IMR-90 (cell line): ENCODE data around the gene ARHGAP45. TPM values are rescaled to one million over a fixed set of nuclear protein-coding genes. Genes with fewer than 3 reads are reported as not detected.

Source experiments
- ATAC-seq: fragments of 200-7000 bp; cut with Tn5 transposase; 2 replicates; pipeline ENCODE4 v1.9.1; 2020; ENCODE audit warnings: low read depth, mild to moderate bottlenecking, moderate library complexity
- BruUV-seq: library from RNA; stranded (reverse); fragments of 400-500 nt; replicated peaks from 2 replicates; lab custom pipeline; 2021; lab: Mats Ljungman, UMichigan
- CTCF ChIA-PET: fragments of 300-600 bp; formaldehyde crosslinking; extraction: SDS; loops from one replicate; lab custom pipeline; 2021; ENCODE audit warnings: antibody characterized with exemption; lab: Yijun Ruan, JAX
- POLR2A ChIA-PET: fragments of 300-600 bp; sonication (Branson Sonifier 250); formaldehyde crosslinking; loops from one replicate; lab custom pipeline; 2022; ENCODE audit warnings: antibody characterized with exemption; ENCODE audit not compliant: unreplicated experiment; lab: Charles Lee
- DNase-seq: peaks from one replicate; pipeline ENCODE4 v3.0.0; 2013
- H2AFZ ChIP-seq: replicated peaks from 2 replicates; pipeline ENCODE3; 2013; ENCODE audit warnings: low read length, mild to moderate bottlenecking; ENCODE audit not compliant: poor library complexity
- H2AK5ac ChIP-seq: 2 replicates; pipeline ENCODE4 v1.6.1; 2013; ENCODE audit warnings: low read depth, low read length, inconsistent platforms
- H2AK9ac ChIP-seq: replicated peaks from 2 replicates; pipeline ENCODE3; 2013; ENCODE audit warnings: mild to moderate bottlenecking, low read depth, low read length, moderate library complexity; ENCODE audit not compliant: poor library complexity
- H2BK120ac ChIP-seq: 2 replicates; pipeline ENCODE4 v1.6.1; 2013; ENCODE audit warnings: low read depth, low read length, inconsistent platforms
- H2BK15ac ChIP-seq: 3 replicates; pipeline ENCODE4 v1.6.1; 2013; ENCODE audit warnings: low read depth, low read length, inconsistent platforms
- H2BK20ac ChIP-seq: 2 replicates; pipeline ENCODE4 v1.6.1; 2013; ENCODE audit warnings: low read depth, mild to moderate bottlenecking, inconsistent platforms, low read length, moderate library complexity
- H2BK5ac ChIP-seq: 2 replicates; pipeline ENCODE4 v1.6.1; 2013; ENCODE audit warnings: mild to moderate bottlenecking, low read depth, low read length, inconsistent platforms; ENCODE audit not compliant: poor library complexity, severe bottlenecking
- H3K14ac ChIP-seq: replicated peaks from 2 replicates; pipeline ENCODE4 v1.6.1; 2013; ENCODE audit warnings: low read depth, low read length, inconsistent platforms
- H3K18ac ChIP-seq: 2 replicates; pipeline ENCODE4 v1.6.1; 2013; ENCODE audit warnings: low read depth, low read length, control low read depth
- H3K23ac ChIP-seq: 2 replicates; pipeline ENCODE4 v1.6.1; 2013; ENCODE audit warnings: low read depth, low read length, inconsistent platforms
- H3K27ac ChIP-seq: 2 replicates; pipeline ENCODE4 v1.5.1; 2013; ENCODE audit warnings: mild to moderate bottlenecking, control low read depth, low read length; ENCODE audit not compliant: insufficient read depth
- H3K27me3 ChIP-seq: 2 replicates; pipeline ENCODE4 v1.6.1; 2013; ENCODE audit warnings: low read length; ENCODE audit not compliant: control insufficient read depth, insufficient read depth
- H3K36me3 ChIP-seq: 2 replicates; pipeline ENCODE4 v1.6.1; 2013; ENCODE audit warnings: low read length, mixed read lengths; ENCODE audit not compliant: control insufficient read depth, insufficient read depth
- H3K4ac ChIP-seq: 2 replicates; pipeline ENCODE4 v1.6.1; 2013; ENCODE audit warnings: low read depth, low read length, inconsistent platforms
- H3K4me1 ChIP-seq: 2 replicates; pipeline ENCODE4 v1.6.1; 2013; ENCODE audit warnings: low read length, mixed read lengths; ENCODE audit not compliant: control insufficient read depth, insufficient read depth
- H3K4me2 ChIP-seq: 2 replicates; pipeline ENCODE4 v1.6.1; 2013; ENCODE audit warnings: low read depth, mild to moderate bottlenecking, control low read depth, low read length, moderate library complexity
- H3K4me3 ChIP-seq: 2 replicates; pipeline ENCODE4 v1.5.1; 2013; ENCODE audit warnings: low read depth, mild to moderate bottlenecking, control low read depth, low read length, moderate library complexity; ENCODE audit not compliant: insufficient read depth
- H3K56ac ChIP-seq: 2 replicates; pipeline ENCODE4 v1.6.1; 2013; ENCODE audit warnings: low read length, inconsistent platforms; ENCODE audit not compliant: insufficient read depth; ENCODE audit errors: extremely low read depth
- H3K79me1 ChIP-seq, 2 experiments: 2 replicates each; pipeline ENCODE4 v1.6.1; 2013; ENCODE audit warnings: low read length in 2 of 2, inconsistent platforms in 1 of 2, low read depth in 1 of 2
- H3K9ac ChIP-seq: 2 replicates; pipeline ENCODE4 v1.6.1; 2013; ENCODE audit warnings: low read depth, low read length, control low read depth
- H3K9me1 ChIP-seq: 2 replicates; pipeline ENCODE4 v1.6.1; 2013; ENCODE audit warnings: low read length, inconsistent platforms; ENCODE audit not compliant: insufficient read depth
- H3K9me3 ChIP-seq: 2 replicates; pipeline ENCODE4 v1.6.1; 2013; ENCODE audit warnings: low read length; ENCODE audit not compliant: control insufficient read depth, insufficient read depth
- H4K20me1 ChIP-seq: 2 replicates; pipeline ENCODE4 v1.6.1; 2013; ENCODE audit warnings: low read length, inconsistent platforms; ENCODE audit not compliant: insufficient read depth
- H4K5ac ChIP-seq: 2 replicates; pipeline ENCODE4 v1.6.1; 2013; ENCODE audit warnings: mild to moderate bottlenecking, low read depth, low read length, control low read depth
- H4K8ac ChIP-seq, 2 experiments: 2 replicates each; pipeline ENCODE4 v1.6.1; 2013; ENCODE audit warnings: low read depth in 2 of 2, low read length in 2 of 2, control low read depth in 1 of 2, inconsistent platforms in 1 of 2
- H4K91ac ChIP-seq: 2 replicates; pipeline ENCODE4 v1.6.1; 2013; ENCODE audit warnings: low read depth, low read length, inconsistent platforms; ENCODE audit not compliant: insufficient read depth
- MAFK ChIP-seq: IDR thresholded peaks from 2 replicates; pipeline ENCODE4 v1.6.1; 2012; ENCODE audit warnings: low read depth, low read length, improper control_type of control experiment
- POLR2A ChIP-seq: IDR thresholded peaks from 2 replicates; pipeline ENCODE4 v1.6.1; 2012; ENCODE audit warnings: mild to moderate bottlenecking, low read depth, low read length
- WGBS, 2 experiments: methylation state at CpG; one replicate each; pipeline versions ENCODE4 v1.1.5 to v1.1.7; 2013; ENCODE audit warnings: missing lambda C conversion rate in 2 of 2; ENCODE audit not compliant: insufficient read length in 1 of 2; ENCODE audit errors: extremely low coverage in 2 of 2; 5-methylcytosine and 5-hydroxymethylcytosine counted together
- dilution Hi-C: fragments of 300-500 bp; cut with HindIII; formaldehyde crosslinking; loops from one replicate; pipeline ENCODE4 v1.14.3; 2018; ENCODE audit warnings: low sequenced_read_pairs; ENCODE audit not compliant: unreplicated experiment
- in situ Hi-C: fragments of 300-500 bp; cut with MboI; formaldehyde crosslinking; loops from 3 replicates; pipeline ENCODE4 v1.14.3; 2019; ENCODE audit warnings: low sequenced_read_pairs, inconsistent platforms, mixed read lengths
- intact Hi-C: fragments of 100-400 bp; cut with micrococcal nuclease; formaldehyde crosslinking; loops from 2 replicates; pipeline ENCODE4 v1.10.0; 2022
- polyA plus RNA-seq, 3 experiments: library from polyadenylated mRNA; depleted of rRNA; stranded (reverse); fragments of >200 nt; gene quantifications; 2 replicates each; pipeline ENCODE4 v1.2.3, GENCODE V29; 2012; ENCODE audit warnings: low replicate concordance in 1 of 3
- total RNA-seq: library from RNA; depleted of rRNA; stranded (reverse); fragments of >200 nt; gene quantifications from 2 replicates; pipeline ENCODE4 v1.2.3, GENCODE V29; 2012

The ARHGAP45 gene
- total and polyA plus RNA-seq, 2 of the 4 experiments (the other 2 are of a cell fraction), result 1.3 to 1.7 TPM

DNA sequence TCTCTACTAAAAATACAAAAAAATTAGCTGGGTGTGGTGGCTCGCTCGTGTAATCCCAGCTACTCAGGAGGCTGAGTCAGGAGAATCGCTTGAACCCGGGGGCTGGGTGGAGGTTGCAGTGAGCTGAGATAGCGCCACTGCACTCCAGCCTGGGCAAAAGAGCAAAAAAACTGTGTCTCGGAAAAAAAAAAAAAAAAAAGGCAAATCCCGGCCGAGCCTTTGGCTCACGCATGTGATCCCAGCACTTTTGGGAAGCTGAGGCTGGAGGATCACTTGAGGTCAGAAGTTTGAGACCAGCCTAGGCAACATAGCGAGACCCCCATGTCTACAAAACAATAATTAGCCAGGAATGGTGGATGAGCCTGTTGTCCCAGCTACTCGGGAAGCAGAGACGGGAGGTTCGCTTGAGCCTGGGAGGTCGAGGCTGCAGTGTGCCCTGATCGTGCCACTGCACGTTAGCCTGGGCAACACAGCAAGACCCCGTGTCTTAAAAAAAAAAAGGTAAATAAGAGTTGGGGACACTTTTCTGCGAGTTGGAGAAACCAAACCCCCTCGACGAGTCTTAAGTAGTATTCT lies 36.3 kb downstream of the ARHGAP45 start:
- Histone ChIP-seq H2BK15ac (peak overlapping the region; percentile 98), H3K18ac (peak overlapping the region; percentile 80), H2BK120ac (peak overlapping the region; percentile 81), H3K36me3 (peaks cover 28% of the 10 kb centered on the region; the same call in 1 of the 2 replicates), H3K4me2 (peak overlapping the region; percentile 42), H3K27me3 (no peaks in the 10 kb centered on the region), H3K4me3 (peak overlapping the region; percentile 3; the same call in 1 of the 2 replicates), H3K4ac (peak overlapping the region; percentile 98), H3K9me1 (peaks cover 10% of the 10 kb centered on the region), H2AK9ac (peak overlapping the region; percentile 4), H2AFZ (peak overlapping the region; percentile 48), H3K79me1 (peaks cover 0 to 32% of the 10 kb centered on the region in 2 experiments; a peak in 2 of 4 replicates), H3K9me3 (peaks cover 3% of the 10 kb centered on the region), H4K91ac (peak overlapping the region; percentile 84), H4K20me1 (peaks cover 49% of the 10 kb centered on the region), H3K9ac (0 out of 2 replicates have a peak overlapping the region, but pooled peaks have one; percentile 8), H4K5ac (peak overlapping the region; percentile 62), H2BK5ac (peak overlapping the region; percentile 98), H2BK20ac (peak overlapping the region; percentile 82), H2AK5ac (peak overlapping the region; percentile 97), H3K27ac (peak overlapping the region; percentile 97), H3K56ac (peak overlapping the region; percentile 50; the same call in 1 of the 2 replicates), H4K8ac (peak overlapping the region; percentile 56 to 90), H3K23ac (peak overlapping the region; percentile 66), H3K14ac (peak overlapping the region; percentile 95), H3K4me1 (peaks cover 13% of the 10 kb centered on the region)
- TSS peak; percentile 73 for BruUV-seq
- ChIA-PET CTCF (no interaction called here), POLR2A (interaction anchor here (0.6 kb wide), 2 partner anchors 78 to 166 kb away, joined by 7 to 16 read pairs; partner anchors contain the start of gene CIRBP)
- intact Hi-C loops (loop anchor here (2.0 to 5.0 kb wide), 3 partner anchors 62 to 76 kb away; partner anchors contain the start of genes ABCA7 and CNN2), in situ Hi-C loops (no loop called here), dilution Hi-C loops (no loop called here)
- WGBS, 2 experiments, result 43% methylated on average over 10 of the region's 20 CpGs; no CpG with 5 or more reads in 1 of the 2 experiments
- peak; percentile 65; the same call in 1 of the 2 replicates for TF ChIP-seq POLR2A
- TF ChIP-seq MAFK, result no peak
- ATAC-seq (no peak), DNase-seq (no peak)
